OCI-LY3 (cell line): ENCODE measurements around the gene NUMBL.

Source experiments
- EZH2phosphoT487 ChIP-seq: fragments of 200-600 bp; shearing (Covaris generic); IDR thresholded peaks from 2 replicates; pipeline ENCODE4 v1.6.1; 2018; ENCODE audit warnings: antibody characterized with exemption, mixed run types, low read depth
- TF ChIP-seq, protein P1 (sequence below): fragments of 200-600, 300-600 bp; sonication (generic); IDR thresholded peaks from 2 replicates; pipeline ENCODE4 v1.5.1; 2014; ENCODE audit warnings: antibody characterized with exemption, low read length, low read depth

DNA sequence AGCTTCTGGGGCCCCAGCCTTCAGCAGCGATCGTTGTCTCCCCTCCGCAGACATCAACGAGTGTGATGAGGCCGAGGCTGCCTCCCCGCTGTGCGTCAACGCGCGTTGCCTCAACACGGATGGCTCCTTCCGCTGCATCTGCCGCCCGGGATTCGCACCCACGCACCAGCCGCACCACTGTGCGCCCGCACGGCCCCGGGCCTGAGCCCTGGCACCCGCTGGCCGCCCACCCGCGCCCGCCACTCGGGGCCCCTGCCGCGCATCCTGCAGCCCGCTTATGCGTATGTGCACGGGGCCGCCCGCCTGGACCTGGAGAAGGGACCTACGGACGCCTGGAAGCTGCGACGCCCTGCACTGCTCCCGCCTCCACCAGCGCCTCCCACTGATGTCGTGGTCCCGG, 61.1 kb downstream of the NUMBL start:
- TF ChIP-seq, protein P1, sequence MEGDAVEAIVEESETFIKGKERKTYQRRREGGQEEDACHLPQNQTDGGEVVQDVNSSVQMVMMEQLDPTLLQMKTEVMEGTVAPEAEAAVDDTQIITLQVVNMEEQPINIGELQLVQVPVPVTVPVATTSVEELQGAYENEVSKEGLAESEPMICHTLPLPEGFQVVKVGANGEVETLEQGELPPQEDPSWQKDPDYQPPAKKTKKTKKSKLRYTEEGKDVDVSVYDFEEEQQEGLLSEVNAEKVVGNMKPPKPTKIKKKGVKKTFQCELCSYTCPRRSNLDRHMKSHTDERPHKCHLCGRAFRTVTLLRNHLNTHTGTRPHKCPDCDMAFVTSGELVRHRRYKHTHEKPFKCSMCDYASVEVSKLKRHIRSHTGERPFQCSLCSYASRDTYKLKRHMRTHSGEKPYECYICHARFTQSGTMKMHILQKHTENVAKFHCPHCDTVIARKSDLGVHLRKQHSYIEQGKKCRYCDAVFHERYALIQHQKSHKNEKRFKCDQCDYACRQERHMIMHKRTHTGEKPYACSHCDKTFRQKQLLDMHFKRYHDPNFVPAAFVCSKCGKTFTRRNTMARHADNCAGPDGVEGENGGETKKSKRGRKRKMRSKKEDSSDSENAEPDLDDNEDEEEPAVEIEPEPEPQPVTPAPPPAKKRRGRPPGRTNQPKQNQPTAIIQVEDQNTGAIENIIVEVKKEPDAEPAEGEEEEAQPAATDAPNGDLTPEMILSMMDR = no peak
- TF ChIP-seq EZH2phosphoT487 = no peak
